SJSA1 (cell line): ENCODE measurements around the gene DOCK4. TPM values are rescaled to one million over a fixed set of nuclear protein-coding genes. Genes with fewer than 3 reads are reported as not detected.

ENCODE experiments used
- DNase-seq, 2 experiments: peaks; one replicate each; pipeline ENCODE4 v3.0.0-alpha.2; 2015 to 2020; ENCODE audit warnings: low spot score in 2 of 2, low read depth in 1 of 2
- H3K27ac ChIP-seq: fragments of 250-450 bp; sonication (Bioruptor Pico); 2 replicates; pipeline ENCODE4 v1.5.1; 2020; ENCODE audit warnings: mild to moderate bottlenecking, moderate library complexity
- H3K27me3 ChIP-seq: fragments of 250-450 bp; sonication (Bioruptor Pico); replicated peaks from 2 replicates; pipeline ENCODE4 v1.5.1; 2020; ENCODE audit warnings: mild to moderate bottlenecking, moderate library complexity
- H3K36me3 ChIP-seq: fragments of 250-450 bp; sonication (Bioruptor Pico); 2 replicates; pipeline ENCODE4 v1.5.1; 2020; ENCODE audit warnings: mild to moderate bottlenecking
- H3K4me1 ChIP-seq: fragments of 250-450 bp; sonication (Bioruptor Pico); replicated peaks from 2 replicates; pipeline ENCODE4 v1.6.1; 2021; ENCODE audit warnings: mild to moderate bottlenecking
- H3K4me3 ChIP-seq: fragments of 250-450 bp; sonication (Bioruptor Pico); 2 replicates; pipeline ENCODE4 v1.5.1; 2020; ENCODE audit warnings: mild to moderate bottlenecking
- H3K9me3 ChIP-seq: fragments of 250-450 bp; sonication (Bioruptor Pico); replicated peaks from 2 replicates; pipeline ENCODE4 v1.5.1; 2020; ENCODE audit warnings: mild to moderate bottlenecking
- total RNA-seq: library from RNA; depleted of rRNA; stranded (reverse); fragments of >200 nt; shearing (Covaris generic); gene quantifications from 2 replicates; pipeline ENCODE4 v1.2.3, GENCODE V29; 2014

The DOCK4 gene
- total RNA-seq, 1 experiment from 2014 or later, result 1.3 TPM

- Histone ChIP-seq H3K4me1 (no peaks in the 10 kb centered on the region), H3K27ac (no peak overlapping the region), H3K4me3 (no peak overlapping the region), H3K9me3 (no peaks in the 10 kb centered on the region), H3K36me3 (no peaks in the 10 kb centered on the region), H3K27me3 (no peaks in the 10 kb centered on the region)
- no peak for DNase-seq
These were observed 341.8 kb downstream of the DOCK4 start for GRCh38 chr7:111864291-111864976.

GRCh38 chr7:111863269-111863668 lies 342.9 kb downstream of the DOCK4 start:
- Histone ChIP-seq H3K9me3 (no peaks in the 10 kb centered on the region), H3K36me3 (no peaks in the 10 kb centered on the region), H3K4me1 (no peaks in the 10 kb centered on the region), H3K27ac (no peak overlapping the region), H3K27me3 (no peaks in the 10 kb centered on the region), H3K4me3 (no peak overlapping the region)
- no peak for DNase-seq

- DNase-seq, result no peak
- Histone ChIP-seq H3K4me1 (no peaks in the 10 kb centered on the region), H3K36me3 (no peaks in the 10 kb centered on the region)
These were observed 346.0 kb downstream of the DOCK4 start for GRCh38 chr7:111860248-111860647.

GRCh38 chr7:111858331-111858730 lies 347.9 kb downstream of the DOCK4 start:
- Histone ChIP-seq H3K4me3 (no peak overlapping the region), H3K27me3 (no peaks in the 10 kb centered on the region), H3K4me1 (no peaks in the 10 kb centered on the region), H3K36me3 (no peaks in the 10 kb centered on the region), H3K9me3 (no peaks in the 10 kb centered on the region), H3K27ac (no peak overlapping the region)
- no peak for DNase-seq

More at GRCh38 chr7:111860248-111860647, 346.0 kb downstream of the DOCK4 start:
- no peaks in the 10 kb centered on the region for H3K9me3 ChIP-seq
- H3K27me3 ChIP-seq, result no peaks in the 10 kb centered on the region
- no peak overlapping the region for H3K27ac ChIP-seq
- no peak overlapping the region for H3K4me3 ChIP-seq

- Histone ChIP-seq H3K9me3 (no peaks in the 10 kb centered on the region), H3K27me3 (no peaks in the 10 kb centered on the region), H3K4me3 (no peak overlapping the region), H3K4me1 (no peaks in the 10 kb centered on the region), H3K27ac (no peak overlapping the region), H3K36me3 (no peaks in the 10 kb centered on the region)
- no peak for DNase-seq
These were observed 350.4 kb downstream of the DOCK4 start for GRCh38 chr7:111855842-111856227.

GRCh38 chr7:111855161-111855841 lies 350.9 kb downstream of the DOCK4 start:
- no peaks in the 10 kb centered on the region for H3K4me1 ChIP-seq
- no peaks in the 10 kb centered on the region for H3K36me3 ChIP-seq
- no peak overlapping the region for H3K27ac ChIP-seq
- no peaks in the 10 kb centered on the region for H3K27me3 ChIP-seq
- no peak overlapping the region for H3K4me3 ChIP-seq
- no peak for DNase-seq
- no peaks in the 10 kb centered on the region for H3K9me3 ChIP-seq

GRCh38 chr7:111853201-111853990 lies 352.8 kb downstream of the DOCK4 start:
- Histone ChIP-seq H3K27ac (no peak overlapping the region), H3K4me3 (no peak overlapping the region), H3K36me3 (no peaks in the 10 kb centered on the region), H3K27me3 (no peaks in the 10 kb centered on the region), H3K4me1 (no peaks in the 10 kb centered on the region), H3K9me3 (no peaks in the 10 kb centered on the region)
- DNase-seq, result no peak

GRCh38 chr7:111852081-111852480 lies 354.1 kb downstream of the DOCK4 start:
- H3K27ac ChIP-seq, result no peak overlapping the region
- DNase-seq, result no peak
- no peak overlapping the region for H3K4me3 ChIP-seq
- H3K27me3 ChIP-seq, result no peaks in the 10 kb centered on the region
- H3K36me3 ChIP-seq, result no peaks in the 10 kb centered on the region
- H3K4me1 ChIP-seq, result no peaks in the 10 kb centered on the region
- H3K9me3 ChIP-seq, result no peaks in the 10 kb centered on the region

- H3K27me3 ChIP-seq, result no peaks in the 10 kb centered on the region
- H3K4me3 ChIP-seq, result no peak overlapping the region
- H3K36me3 ChIP-seq, result no peaks in the 10 kb centered on the region
- no peak for DNase-seq
- H3K9me3 ChIP-seq, result no peaks in the 10 kb centered on the region
- H3K4me1 ChIP-seq, result no peaks in the 10 kb centered on the region
- H3K27ac ChIP-seq, result no peak overlapping the region
These were observed 359.3 kb downstream of the DOCK4 start for GRCh38 chr7:111846898-111847297.

GRCh38 chr7:111845853-111846252 lies 360.3 kb downstream of the DOCK4 start:
- no peak for DNase-seq
- no peak overlapping the region for H3K4me3 ChIP-seq
- no peak overlapping the region for H3K27ac ChIP-seq
- no peaks in the 10 kb centered on the region for H3K4me1 ChIP-seq
- no peaks in the 10 kb centered on the region for H3K27me3 ChIP-seq
- H3K9me3 ChIP-seq, result no peaks in the 10 kb centered on the region
- no peaks in the 10 kb centered on the region for H3K36me3 ChIP-seq

- DNase-seq, result no peak
- H3K36me3 ChIP-seq, result no peaks in the 10 kb centered on the region
These were observed 361.1 kb downstream of the DOCK4 start for GRCh38 chr7:111844904-111845671.

GRCh38 chr7:111842491-111842890 lies 363.7 kb downstream of the DOCK4 start:
- H3K27ac ChIP-seq, result no peak overlapping the region
- no peaks in the 10 kb centered on the region for H3K27me3 ChIP-seq
- DNase-seq, result no peak
- no peaks in the 10 kb centered on the region for H3K4me1 ChIP-seq
- no peak overlapping the region for H3K4me3 ChIP-seq
- H3K9me3 ChIP-seq, result no peaks in the 10 kb centered on the region
- no peaks in the 10 kb centered on the region for H3K36me3 ChIP-seq

More at GRCh38 chr7:111844904-111845671, 361.1 kb downstream of the DOCK4 start:
- no peak overlapping the region for H3K4me3 ChIP-seq
- no peaks in the 10 kb centered on the region for H3K4me1 ChIP-seq
- no peaks in the 10 kb centered on the region for H3K9me3 ChIP-seq
- H3K27me3 ChIP-seq, result no peaks in the 10 kb centered on the region
- no peak overlapping the region for H3K27ac ChIP-seq

GRCh38 chr7:111841596-111842205 lies 364.5 kb downstream of the DOCK4 start:
- DNase-seq, result no peak
- Histone ChIP-seq H3K9me3 (no peaks in the 10 kb centered on the region), H3K4me3 (no peak overlapping the region), H3K27ac (no peak overlapping the region), H3K27me3 (no peaks in the 10 kb centered on the region), H3K4me1 (no peaks in the 10 kb centered on the region), H3K36me3 (no peaks in the 10 kb centered on the region)
